OCI-LY1 (cell line): Measurements from ENCODE around the gene NLRP13.
"Not testable (repeated sequence)": the region's sequence is repeated elsewhere in the genome, so short reads cannot be mapped to it uniquely, and the experiment has no call there.

ENCODE experiments used
- H2AFZ ChIP-seq: fragments of 200-600 bp; sonication (generic), shearing (Covaris generic); 2 replicates; pipeline ENCODE4 v1.6.0; 2014; ENCODE audit warnings: antibody characterized with exemption, mild to moderate bottlenecking, low read length
- H3F3A ChIP-seq: fragments of 200-600 bp; sonication (generic), shearing (Covaris generic); 2 replicates; pipeline ENCODE4 v1.6.0; 2014; ENCODE audit warnings: mild to moderate bottlenecking, antibody characterized with exemption, low read length, moderate library complexity; ENCODE audit not compliant: insufficient read depth
- H3K27ac ChIP-seq: fragments of 200-600 bp; sonication (generic); 2 replicates; pipeline ENCODE4 v1.5.1; 2014; ENCODE audit warnings: low read length, mixed run types, mild to moderate bottlenecking, low read depth; ENCODE audit not compliant: poor library complexity, severe bottlenecking
- H3K27me3 ChIP-seq: fragments of 200-600 bp; sonication (generic); 2 replicates; pipeline ENCODE4 v1.6.0; 2014; ENCODE audit warnings: antibody characterized with exemption, mild to moderate bottlenecking, low read length, moderate library complexity; ENCODE audit not compliant: insufficient read depth
- H3K36me3 ChIP-seq: fragments of 200-600 bp; sonication (generic); 2 replicates; pipeline ENCODE4 v1.6.1; 2014; ENCODE audit warnings: mild to moderate bottlenecking, antibody characterized with exemption, low read length, moderate library complexity, mixed read lengths; ENCODE audit not compliant: insufficient read depth
- H3K4me1 ChIP-seq: fragments of 200-600 bp; sonication (generic); 2 replicates; pipeline ENCODE4 v1.5.1; 2014; ENCODE audit warnings: mild to moderate bottlenecking, low read length, moderate library complexity; ENCODE audit not compliant: insufficient read depth, severe bottlenecking
- H3K4me2 ChIP-seq: fragments of 200-600 bp; sonication (generic), shearing (Covaris generic); 2 replicates; pipeline ENCODE4 v1.6.1; 2014; ENCODE audit warnings: low read length
- H3K4me3 ChIP-seq: fragments of 200-600 bp; sonication (generic); 2 replicates; pipeline ENCODE4 v1.5.1; 2014; ENCODE audit warnings: low read length, low read depth, mild to moderate bottlenecking, mixed read lengths; ENCODE audit not compliant: poor library complexity, severe bottlenecking
- H3K79me2 ChIP-seq: fragments of 200-600 bp; shearing (Covaris generic); 2 replicates; pipeline ENCODE4 v1.6.1; 2016; ENCODE audit warnings: mixed run types, low read length, mixed read lengths; ENCODE audit not compliant: insufficient read depth
- H3K9ac ChIP-seq: fragments of 200-600 bp; sonication (generic), shearing (Covaris generic); 2 replicates; pipeline ENCODE4 v1.6.1; 2014; ENCODE audit warnings: mild to moderate bottlenecking, low read length, mixed read lengths
- H3K9me2 ChIP-seq: fragments of 200-600 bp; sonication (generic), shearing (Covaris generic); 2 replicates; pipeline ENCODE4 v1.6.1; 2014; ENCODE audit warnings: low read depth, mild to moderate bottlenecking, low read length, mixed read lengths
- H3K9me3 ChIP-seq: fragments of 200-600 bp; shearing (Covaris generic); 2 replicates; pipeline ENCODE4 v1.6.1; 2014; ENCODE audit warnings: low read length, mixed read lengths
- H4K20me1 ChIP-seq: fragments of 200-600 bp; sonication (generic), shearing (Covaris generic); 2 replicates; pipeline ENCODE4 v1.6.0; 2016; ENCODE audit warnings: mild to moderate bottlenecking, low read length; ENCODE audit not compliant: insufficient read depth
- CTCF ChIP-seq: fragments of 200-600 bp; sonication (generic), shearing (Covaris generic); IDR thresholded peaks from 2 replicates; pipeline ENCODE4 v1.5.1; 2017; ENCODE audit warnings: mild to moderate bottlenecking, antibody characterized with exemption, low read length, moderate library complexity, mixed read lengths
- EZH2 ChIP-seq: fragments of 200-600 bp; sonication (generic), shearing (Covaris generic); IDR thresholded peaks from 2 replicates; pipeline ENCODE4 v1.8.0; 2017; ENCODE audit warnings: borderline replicate concordance, mixed run types, mild to moderate bottlenecking, antibody characterized with exemption, low read length, moderate library complexity, mixed read lengths

NLRP13 gene

DNA sequence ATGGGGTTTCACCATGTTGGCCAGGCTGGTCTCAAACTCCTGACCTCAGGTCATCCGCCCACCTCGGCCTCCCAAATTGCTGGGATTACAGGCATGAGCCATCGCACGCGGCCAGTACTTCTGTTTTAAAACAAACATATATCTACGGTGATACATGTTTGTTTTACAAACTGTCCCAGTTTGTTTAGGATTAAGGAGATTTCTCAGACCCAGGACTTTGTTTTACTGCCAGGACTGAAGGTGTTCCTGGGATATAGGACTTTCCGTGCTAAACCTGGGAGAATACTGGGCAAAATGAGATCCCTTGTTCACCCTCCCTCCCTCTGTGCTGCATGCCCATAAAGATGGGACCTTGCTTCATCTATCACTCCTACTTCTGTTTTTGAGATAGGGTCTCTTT lies 24.3 kb upstream of the NLRP13 start:
- H3K27ac ChIP-seq: no peak overlapping the region
- TF ChIP-seq CTCF: no peak
- no peak for TF ChIP-seq EZH2
- H3K36me3 ChIP-seq: no peaks in the 10 kb centered on the region
- no peaks in the 10 kb centered on the region for H3K9me2 ChIP-seq
- no peaks in the 10 kb centered on the region for H3F3A ChIP-seq
- H3K27me3 ChIP-seq: 0 out of 2 replicates have a peak, but pooled peaks cover 4% of the 10 kb centered on the region
- no peak overlapping the region for H3K4me2 ChIP-seq
- H3K79me2 ChIP-seq: no peaks in the 10 kb centered on the region
- H3K9me3 ChIP-seq: no peaks in the 10 kb centered on the region
- H3K4me1 ChIP-seq: no peaks in the 10 kb centered on the region
- H3K4me3 ChIP-seq: no peak overlapping the region
- no peak overlapping the region for H3K9ac ChIP-seq
- H4K20me1 ChIP-seq: no peaks in the 10 kb centered on the region
- no peak overlapping the region for H2AFZ ChIP-seq

DNA sequence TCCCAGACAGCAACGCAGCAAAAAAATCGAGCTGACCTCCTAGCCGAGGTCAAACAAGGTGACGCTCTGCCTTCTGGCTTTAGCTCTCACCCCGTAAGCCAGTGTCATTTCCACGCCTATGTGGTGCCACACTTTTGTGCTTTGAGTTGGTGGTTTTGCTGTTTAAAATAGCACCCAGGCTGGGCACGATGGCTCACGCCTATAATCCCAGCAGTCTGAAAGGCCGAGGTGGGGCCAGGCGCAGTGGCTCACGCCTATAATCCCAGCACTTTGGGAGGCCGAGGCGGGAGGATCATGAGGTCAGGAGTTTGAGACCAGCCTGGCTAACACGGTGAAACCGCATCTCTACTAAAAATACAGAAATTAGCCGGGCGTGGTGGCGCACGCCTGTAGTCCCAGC lies 18.4 kb upstream of the NLRP13 start:
- H4K20me1 ChIP-seq, H3K27me3 ChIP-seq, H3K4me3 ChIP-seq, H3K9me2 ChIP-seq, H3K9ac ChIP-seq, H3K4me2 ChIP-seq, H3K36me3 ChIP-seq, H3K9me3 ChIP-seq, H2AFZ ChIP-seq, H3F3A ChIP-seq, H3K27ac ChIP-seq, H3K4me1 ChIP-seq, H3K79me2 ChIP-seq: not testable (repeated sequence)

DNA sequence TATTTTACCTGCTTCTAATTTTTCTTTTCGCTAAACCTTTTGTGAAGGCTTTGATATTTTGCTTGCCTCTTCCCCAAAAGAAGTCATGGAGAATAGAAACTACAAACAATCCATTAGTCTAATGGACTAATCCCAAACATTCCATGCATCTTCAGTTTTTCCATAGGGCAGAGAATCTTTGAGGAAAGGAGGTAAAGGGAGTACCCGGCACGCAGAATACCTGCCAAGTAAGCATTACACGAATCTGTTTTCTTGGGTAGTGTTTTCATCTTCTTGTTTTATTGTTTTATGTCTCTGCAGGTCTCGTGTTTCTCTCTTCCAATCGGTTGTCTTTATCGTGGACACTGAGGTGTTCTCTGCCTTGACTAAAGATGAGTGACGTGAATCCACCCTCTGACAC lies 15.4 kb upstream of the NLRP13 start, which contains the start of gene NLRP8:
Gene NLRP8, plus strand, starts transcription at position 301 of the 400 bp plus-strand sequence.
- H3F3A ChIP-seq: no peaks in the 10 kb centered on the region
- H2AFZ ChIP-seq: no peak within 1 kb of the TSS
- no peaks in the 10 kb centered on the region for H4K20me1 ChIP-seq
- no peak within 1 kb of the TSS for H3K4me2 ChIP-seq
- no peaks in the 10 kb centered on the region for H3K27me3 ChIP-seq
- no peaks in the 10 kb centered on the region for H3K36me3 ChIP-seq
- H3K4me1 ChIP-seq: no peaks in the 10 kb centered on the region
- TF ChIP-seq EZH2 (no peak), CTCF (no peak)
- H3K9me3 ChIP-seq: no peaks in the 10 kb centered on the region
- no peak within 1 kb of the TSS for H3K27ac ChIP-seq
- no peaks in the 10 kb centered on the region for H3K79me2 ChIP-seq
- H3K9ac ChIP-seq: no peak within 1 kb of the TSS
- H3K4me3 ChIP-seq: no peak within 1 kb of the TSS
- H3K9me2 ChIP-seq: no peaks in the 10 kb centered on the region

DNA sequence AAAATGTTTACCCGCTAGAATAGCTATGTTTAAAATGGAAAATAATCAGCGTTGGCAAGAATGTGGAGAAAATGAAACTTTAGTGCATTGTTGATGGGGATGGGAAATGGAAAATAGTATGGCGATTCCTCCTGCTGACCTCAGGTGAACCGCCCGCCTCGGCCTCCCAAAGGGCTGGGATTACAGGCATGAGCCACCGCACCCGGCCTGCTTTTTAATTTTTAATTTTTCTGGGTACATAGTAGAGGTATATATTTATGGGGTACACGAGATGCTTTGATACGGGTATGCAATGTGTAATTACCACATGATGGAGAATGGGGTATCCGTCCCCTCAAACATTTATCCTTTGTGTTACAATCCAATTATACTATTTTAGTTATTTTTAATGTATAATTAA lies 8.2 kb upstream of the NLRP13 start:
- no peaks in the 10 kb centered on the region for H3K9me3 ChIP-seq
- no peak overlapping the region for H3K27ac ChIP-seq
- TF ChIP-seq EZH2 (no peak), CTCF (no peak)
- no peaks in the 10 kb centered on the region for H3K9me2 ChIP-seq
- H3K9ac ChIP-seq: no peak overlapping the region
- no peak overlapping the region for H2AFZ ChIP-seq
- H3K36me3 ChIP-seq: no peaks in the 10 kb centered on the region
- no peaks in the 10 kb centered on the region for H3K79me2 ChIP-seq
- no peaks in the 10 kb centered on the region for H3K27me3 ChIP-seq
- no peaks in the 10 kb centered on the region for H3K4me1 ChIP-seq
- H4K20me1 ChIP-seq: no peaks in the 10 kb centered on the region
- H3K4me2 ChIP-seq: no peak overlapping the region
- H3F3A ChIP-seq: no peaks in the 10 kb centered on the region
- no peak overlapping the region for H3K4me3 ChIP-seq
